HEK293 (cell line): ENCODE results near the gene RRP7A.
"Not testable (repeated sequence)": the region's sequence is repeated elsewhere in the genome, so short reads cannot be mapped to it uniquely, and the experiment has no call there.

Experiments used
- CTCF ChIA-PET: fragments of 350-600 bp; formaldehyde crosslinking; extraction: SDS; loops from one replicate; lab custom pipeline; 2021; ENCODE audit warnings: antibody characterized with exemption; lab: Yijun Ruan, JAX
- POLR2A ChIA-PET: fragments of 300-600 bp; formaldehyde crosslinking; extraction: SDS; loops from one replicate; lab custom pipeline; 2020; ENCODE audit warnings: antibody characterized with exemption, inconsistent platforms; lab: Yijun Ruan, JAX
- H3K27ac ChIP-seq: fragments of 200-500 bp; sonication (Bioruptor generic); 2 replicates; pipeline ENCODE4 v1.5.1; 2014; ENCODE audit warnings: low read depth, low read length, control low read depth, inconsistent platforms; ENCODE audit errors: extremely low read depth
- H3K36me3 ChIP-seq, 2 experiments: fragments of 200-500 bp in 1 of 2; sonication (Bioruptor generic) in 1 of 2; 1 replicate in 1 of 2; 2 replicates in 1 of 2; pipeline ENCODE4 v1.5.1; 2014 to 2017; ENCODE audit warnings: inconsistent platforms in 2 of 2, low read length in 2 of 2; ENCODE audit not compliant: control insufficient read depth in 2 of 2, insufficient read depth in 1 of 2
- H3K4me1 ChIP-seq: fragments of 200-500 bp; sonication (Bioruptor generic); 2 replicates; pipeline ENCODE4 v1.5.1; 2014; ENCODE audit warnings: mild to moderate bottlenecking, low read length, inconsistent platforms; ENCODE audit not compliant: control insufficient read depth, insufficient read depth
- H3K4me3 ChIP-seq: 2 replicates; pipeline ENCODE4 v1.5.1; 2011; ENCODE audit warnings: low read depth, mild to moderate bottlenecking, control low read depth, low read length, moderate library complexity
- H3K9me3 ChIP-seq: fragments of 200-500 bp; sonication (Bioruptor generic); 2 replicates; pipeline ENCODE4 v1.5.1; 2014; ENCODE audit warnings: low read depth, low read length, inconsistent platforms; ENCODE audit not compliant: control insufficient read depth, insufficient read depth
- BCL11A ChIP-seq: fragments of 450-650 bp; formaldehyde crosslinking; IDR thresholded peaks from 2 replicates; pipeline ENCODE4 v1.5.1; 2016; ENCODE audit warnings: low read depth, missing biosample characterization, missing genetic modification characterization
- KLF8 ChIP-seq: fragments of 450-650 bp; formaldehyde crosslinking; IDR thresholded peaks from 2 replicates; pipeline ENCODE4 v1.5.1; 2016; ENCODE audit warnings: missing biosample characterization, missing genetic modification characterization
- PRDM4 ChIP-seq: fragments of 450-650 bp; formaldehyde crosslinking; IDR thresholded peaks from 2 replicates; pipeline ENCODE4 v1.5.1; 2017; ENCODE audit warnings: missing biosample characterization, missing genetic modification characterization
- SP7 ChIP-seq: fragments of 450-650 bp; formaldehyde crosslinking; IDR thresholded peaks from 2 replicates; pipeline ENCODE4 v1.5.1; 2016; ENCODE audit warnings: missing biosample characterization, missing genetic modification characterization
- ZBTB1 ChIP-seq: fragments of 450-650 bp; formaldehyde crosslinking; IDR thresholded peaks from 2 replicates; pipeline ENCODE4 v1.5.1; 2016; ENCODE audit warnings: missing biosample characterization, missing genetic modification characterization
- ZBTB7A ChIP-seq: fragments of 450-650 bp; formaldehyde crosslinking; IDR thresholded peaks from 2 replicates; pipeline ENCODE4 v1.5.1; 2016; ENCODE audit warnings: low read depth, missing biosample characterization, missing genetic modification characterization
- ZFP41 ChIP-seq: fragments of 450-650 bp; formaldehyde crosslinking; IDR thresholded peaks from 2 replicates; pipeline ENCODE4 v1.5.1; 2016; ENCODE audit warnings: missing biosample characterization, missing genetic modification characterization, borderline replicate concordance
- ZNF18 ChIP-seq: fragments of 450-650 bp; formaldehyde crosslinking; IDR thresholded peaks from 2 replicates; pipeline ENCODE4 v1.5.1; 2016; ENCODE audit warnings: missing biosample characterization, missing genetic modification characterization
- ZNF2 ChIP-seq: fragments of 450-650 bp; formaldehyde crosslinking; IDR thresholded peaks from 2 replicates; pipeline ENCODE4 v1.5.1; 2016; ENCODE audit warnings: missing biosample characterization, missing genetic modification characterization
- ZNF248 ChIP-seq: fragments of 450-650 bp; formaldehyde crosslinking; IDR thresholded peaks from 2 replicates; pipeline ENCODE4 v1.5.1; 2017; ENCODE audit warnings: missing biosample characterization, missing genetic modification characterization
- ZNF26 ChIP-seq: fragments of 450-650 bp; formaldehyde crosslinking; IDR thresholded peaks from 2 replicates; pipeline ENCODE4 v1.5.1; 2016; ENCODE audit warnings: missing biosample characterization, missing genetic modification characterization
- ZNF37A ChIP-seq: fragments of 450-650 bp; IDR thresholded peaks from 2 replicates; pipeline ENCODE4 v1.5.1; 2018; ENCODE audit warnings: missing biosample characterization, missing genetic modification characterization
- ZNF394 ChIP-seq: fragments of 450-650 bp; formaldehyde crosslinking; IDR thresholded peaks from 2 replicates; pipeline ENCODE4 v1.5.1; 2016; ENCODE audit warnings: missing biosample characterization, missing genetic modification characterization, mild to moderate bottlenecking, moderate library complexity, borderline replicate concordance
- ZNF426 ChIP-seq: fragments of 450-650 bp; formaldehyde crosslinking; IDR thresholded peaks from 2 replicates; pipeline ENCODE4 v1.5.1; 2017; ENCODE audit warnings: missing biosample characterization, missing genetic modification characterization, mild to moderate bottlenecking, inconsistent platforms, moderate library complexity
- ZNF513 ChIP-seq: fragments of 450-650 bp; IDR thresholded peaks from 2 replicates; pipeline ENCODE4 v1.5.1; 2018; ENCODE audit warnings: missing biosample characterization, missing genetic modification characterization
- ZNF548 ChIP-seq: fragments of 450-650 bp; formaldehyde crosslinking; IDR thresholded peaks from 2 replicates; pipeline ENCODE4 v1.5.1; 2016; ENCODE audit warnings: missing biosample characterization, missing genetic modification characterization
- ZNF830 ChIP-seq: fragments of 450-650 bp; IDR thresholded peaks from 2 replicates; pipeline ENCODE4 v1.5.0; 2018; ENCODE audit warnings: missing biosample characterization, missing genetic modification characterization, low read depth, mild to moderate bottlenecking, moderate library complexity
- ZXDB ChIP-seq: fragments of 450-650 bp; formaldehyde crosslinking; IDR thresholded peaks from 2 replicates; pipeline ENCODE4 v1.5.1; 2016; ENCODE audit warnings: missing biosample characterization, missing genetic modification characterization

The RRP7A gene

GRCh38 chr22:42544686-42545085 lies 25.1 kb upstream of the RRP7A start:
- Histone ChIP-seq H3K36me3 (no peaks in the 10 kb centered on the region), H3K4me3 (no peak overlapping the region), H3K4me1 (no peaks in the 10 kb centered on the region), H3K27ac (no peak overlapping the region), H3K9me3 (no peaks in the 10 kb centered on the region)
- CTCF ChIA-PET: interaction anchor here (0.6 to 3.3 kb wide), 4 partner anchors 8 to 374 kb away, joined by 4 to 16 read pairs (median 9); no protein-coding TSS in a partner anchor
- POLR2A ChIA-PET: no interaction called here
- TF ChIP-seq ZNF26 (tag by site-specific recombination): no peak
- TF ChIP-seq ZBTB1 (tag by site-specific recombination): no peak
- TF ChIP-seq ZNF2 (tag by site-specific recombination): no peak
- no peak for TF ChIP-seq ZFP41 (tag by site-specific recombination)
- TF ChIP-seq ZBTB7A (tag by site-specific recombination): no peak
- no peak for TF ChIP-seq PRDM4 (tag by site-specific recombination)
- TF ChIP-seq ZNF248 (tag by site-specific recombination): no peak
- no peak for TF ChIP-seq SP7 (tag by site-specific recombination)
- no peak for TF ChIP-seq KLF8
- TF ChIP-seq ZXDB: no peak
- TF ChIP-seq ZNF426 (tag by site-specific recombination): no peak
- TF ChIP-seq ZNF394: no peak
- no peak for TF ChIP-seq BCL11A (tag by site-specific recombination)
- TF ChIP-seq ZNF548: no peak
- TF ChIP-seq ZNF37A (tag by site-specific recombination): no peak
- TF ChIP-seq ZNF830 (tag by site-specific recombination): no peak
- no peak for TF ChIP-seq ZNF18 (tag by site-specific recombination)
- TF ChIP-seq ZNF513: no peak

- H3K36me3 ChIP-seq, H3K27ac ChIP-seq, H3K9me3 ChIP-seq, H3K4me1 ChIP-seq, H3K4me3 ChIP-seq: not testable (repeated sequence)
- POLR2A ChIA-PET: interaction anchor here (0.6 kb wide), 1 partner anchor 79 kb away, joined by 3 read pairs; no protein-coding TSS in a partner anchor
- CTCF ChIA-PET: interaction anchor here (1.9 kb wide), 1 partner anchor 23 kb away, joined by 11 read pairs; no protein-coding TSS in a partner anchor
These were observed 19.7 kb upstream of the RRP7A start for GRCh38 chr22:42539236-42539771.

- H3K36me3 ChIP-seq, H3K4me3 ChIP-seq, H3K27ac ChIP-seq, H3K9me3 ChIP-seq, H3K4me1 ChIP-seq: not testable (repeated sequence)
- CTCF ChIA-PET: interaction anchor here (1.0 to 2.6 kb wide), 2 partner anchors 8 to 24 kb away, joined by 4 to 16 read pairs; no protein-coding TSS in a partner anchor
- POLR2A ChIA-PET: interaction anchor here (1.0 kb wide), 1 partner anchor 16 kb away, joined by 3 read pairs; the partner anchor contains the start of gene SERHL2
These were observed 17.7 kb upstream of the RRP7A start for GRCh38 chr22:42537199-42537831.

- H3K9me3 ChIP-seq, H3K27ac ChIP-seq, H3K36me3 ChIP-seq, H3K4me1 ChIP-seq, H3K4me3 ChIP-seq: not testable (repeated sequence)
- ChIA-PET CTCF (interaction anchor here (1.0 to 2.6 kb wide), 2 partner anchors 9 to 24 kb away, joined by 4 to 16 read pairs; no protein-coding TSS in a partner anchor), POLR2A (interaction anchor here (1.0 kb wide), 1 partner anchor 17 kb away, joined by 3 read pairs; the partner anchor contains the start of gene SERHL2)
These were observed 17.0 kb upstream of the RRP7A start for GRCh38 chr22:42536634-42537033.
